Muscle of arm (tissue), 12 donors: Measurements from ENCODE around the gene CD9. TPM values are rescaled to one million over a fixed set of nuclear protein-coding genes. Genes with fewer than 3 reads are reported as not detected.

Source experiments
- DNase-seq: peaks from one replicate; pipeline ENCODE4 v3.0.0-alpha.2; 2013
- polyA plus RNA-seq, 12 donors: library from polyadenylated mRNA; unstranded; fragments of 120-200 nt; gene quantifications; one replicate each; pipeline ENCODE4 v1.2.1, GENCODE V29; 2013; ENCODE audit not compliant: insufficient read length in 12 of 12

Gene CD9
- polyA plus RNA-seq, 12 donors = 52.2 to 191 (median 59.8) TPM; not detected in 1

- DNase-seq = no peak
These were observed 72.4 kb downstream of the CD9 start for GRCh38 chr12:6272300-6273204.

GRCh38 chr12:6273205-6273540, 73.0 kb downstream of the CD9 start:
- DNase-seq = no peak

- no peak for DNase-seq
These were observed 73.5 kb downstream of the CD9 start for GRCh38 chr12:6273541-6274230.

- no peak for DNase-seq
These were observed 74.3 kb downstream of the CD9 start for GRCh38 chr12:6274231-6275221.

GRCh38 chr12:6275928-6276887, 76.0 kb downstream of the CD9 start:
- no peak for DNase-seq

- no peak for DNase-seq
These were observed 76.9 kb downstream of the CD9 start for GRCh38 chr12:6276956-6277620.

GRCh38 chr12:6277982-6278438, 77.8 kb downstream of the CD9 start:
- DNase-seq = no peak

- DNase-seq = peak; percentile 63
These were observed 78.4 kb downstream of the CD9 start for GRCh38 chr12:6278439-6279255.

- no peak for DNase-seq
These were observed 79.0 kb downstream of the CD9 start for GRCh38 chr12:6279256-6279628.

GRCh38 chr12:6279631-6280030, 79.4 kb downstream of the CD9 start:
- DNase-seq = no peak

GRCh38 chr12:6280053-6280469, 79.9 kb downstream of the CD9 start:
- DNase-seq = no peak

GRCh38 chr12:6280672-6281071, 80.5 kb downstream of the CD9 start:
- DNase-seq = no peak

- no peak for DNase-seq
These were observed 81.0 kb downstream of the CD9 start for GRCh38 chr12:6281081-6281809.

GRCh38 chr12:6282453-6282840, 82.2 kb downstream of the CD9 start:
- DNase-seq = no peak

- no peak for DNase-seq
These were observed 84.1 kb downstream of the CD9 start for GRCh38 chr12:6284273-6284672.

- peak; percentile 77 for DNase-seq
These were observed 84.9 kb downstream of the CD9 start for GRCh38 chr12:6285063-6285477.

- no peak for DNase-seq
These were observed 85.5 kb downstream of the CD9 start for GRCh38 chr12:6285532-6286306.
